ENCODE measurements around the gene MCC. TPM values are rescaled to one million over a fixed set of nuclear protein-coding genes. Genes with fewer than 3 reads are reported as not detected.

MCC gene
- total RNA-seq, 1 experiment from 2014 or later = 7.6 TPM

GRCh38 chr5:113502073-113502472 lies 13.8 kb upstream of the MCC start:
- no peak overlapping the region for H3K23ac ChIP-seq (ENCODE audit: insufficient read length, low read depth, low read length)
- H3K4me2 ChIP-seq (ENCODE audit: insufficient read depth, insufficient read length, low read length) = no peak overlapping the region
- Mint-ChIP-seq H3K9me3 (no peaks in the 10 kb centered on the region), H3K4me3 (no peak overlapping the region), H3K27ac (no peak overlapping the region), H3K36me3 (ENCODE audit: insufficient read depth in 1 of 3, low read depth in 3 of 3) (no peaks in the 10 kb centered on the region), H3K27me3 (ENCODE audit: low read depth) (peaks cover 5% of the 10 kb centered on the region), H3K4me1 (no peaks in the 10 kb centered on the region)
- H2AFZ ChIP-seq (ENCODE audit: low read length) = no peak overlapping the region
- no peak for DNase-seq
- H3K79me2 ChIP-seq (ENCODE audit: insufficient read depth, low read length) = no peaks in the 10 kb centered on the region
- H3K9ac ChIP-seq (ENCODE audit: extremely low read depth, insufficient read length, low read length) = no peak overlapping the region
- H3K9me3 ChIP-seq (ENCODE audit: control insufficient read depth, low read depth, low read length) = no peaks in the 10 kb centered on the region
- no peak overlapping the region for H2BK120ac ChIP-seq (ENCODE audit: low read depth, low read length, poor library complexity, severe bottlenecking)
- no CpG with 5 or more reads among the region's 3 CpGs for WGBS (ENCODE audit: extremely low coverage, insufficient read length, low lambda C conversion rate)
- no peaks in the 10 kb centered on the region for H3K79me1 ChIP-seq (ENCODE audit: insufficient read depth, low read depth, low read length, poor library complexity, severe bottlenecking)
- H3T11ph ChIP-seq (ENCODE audit: low read length) = no peak overlapping the region
- no peak overlapping the region for H4K91ac ChIP-seq (ENCODE audit: insufficient read length, low read depth, low read length)
- H4K20me1 ChIP-seq (ENCODE audit: control insufficient read depth, insufficient read depth, insufficient read length) = no peaks in the 10 kb centered on the region
- H3K27ac ChIP-seq (ENCODE audit: insufficient read length, low read depth, low read length) = no peak overlapping the region
- H3K27me3 ChIP-seq (ENCODE audit: insufficient read depth, low read length) = no peaks in the 10 kb centered on the region
- no peaks in the 10 kb centered on the region for H3K23me2 ChIP-seq (ENCODE audit: insufficient read length, low read depth, low read length, poor library complexity, severe bottlenecking)
- no peak for TF ChIP-seq CTCF (conservative IDR thresholded peaks at IDR 0.05)
- H3K4ac ChIP-seq (ENCODE audit: low read depth, low read length) = no peak overlapping the region
- no peak overlapping the region for H3K14ac ChIP-seq (ENCODE audit: insufficient read depth, low read length)
- no peak overlapping the region for H3K18ac ChIP-seq (ENCODE audit: insufficient read length, low read depth, low read length)
- no peak overlapping the region for H4K8ac ChIP-seq (replicated peaks; ENCODE audit: insufficient read length, low read depth, low read length)
- H2BK15ac ChIP-seq (ENCODE audit: low read depth, low read length) = no peak overlapping the region
- H4K5ac ChIP-seq (ENCODE audit: insufficient read length, low read depth, low read length) = no peak overlapping the region
- H2BK5ac ChIP-seq (ENCODE audit: insufficient read length, low read length) = no peak overlapping the region
- H2BK20ac ChIP-seq (ENCODE audit: low read depth, low read length, poor library complexity, severe bottlenecking) = no peak overlapping the region
- no peak overlapping the region for H2BK12ac ChIP-seq (ENCODE audit: insufficient read length, low read depth, low read length)
- H2AK5ac ChIP-seq (ENCODE audit: insufficient read length, low read length) = no peak overlapping the region
- no peak overlapping the region for H3K56ac ChIP-seq (ENCODE audit: insufficient read length, low read depth, low read length)
- no peaks in the 10 kb centered on the region for H3K4me1 ChIP-seq (ENCODE audit: insufficient read depth, low read length)

All from H9 (cell line).